GM12878 (cell line): ENCODE results near the gene PIWIL1. TPM values are rescaled to one million over a fixed set of nuclear protein-coding genes. Genes with fewer than 3 reads are reported as not detected.

Source experiments
- ATAC-seq: fragments of 200-7000 bp; cut with Tn5 transposase; 3 replicates; pipeline ENCODE4 v1.9.1; 2020; ENCODE audit warnings: mild to moderate bottlenecking, moderate library complexity
- BruUV-seq: library from RNA; stranded (reverse); fragments of 400-500 nt; replicated peaks from 2 replicates; lab custom pipeline; 2021; lab: Mats Ljungman, UMichigan
- CTCF ChIA-PET: fragments of 300-600 bp; sonication (Branson Sonifier 250); formaldehyde crosslinking; extraction: SDS; loops from one replicate; lab custom pipeline; 2021; ENCODE audit warnings: inconsistent platforms; lab: Yijun Ruan, JAX
- POLR2A ChIA-PET: fragments of 350-600 bp; formaldehyde crosslinking; extraction: SDS; loops from one replicate; lab custom pipeline; 2021; ENCODE audit warnings: inconsistent platforms; lab: Charles Lee
- RAD21 ChIA-PET: fragments of 300-600 bp; sonication (Branson Sonifier 250); formaldehyde crosslinking; loops from one replicate; lab custom pipeline; 2023; ENCODE audit warnings: antibody characterized with exemption; ENCODE audit not compliant: unreplicated experiment; lab: Charles Lee
- SMC1A ChIA-PET: fragments of 300-600 bp; sonication (Branson Sonifier 250); formaldehyde crosslinking; loops from one replicate; lab custom pipeline; 2023; ENCODE audit not compliant: unreplicated experiment, uncharacterized antibody; lab: Charles Lee
- DNase-seq: peaks from one replicate; pipeline ENCODE4 v3.0.0-alpha.2; 2011; ENCODE audit warnings: low read depth, low spot score
- FAIRE-seq: peaks from 3 replicates; lab custom pipeline; 2011; peaks lifted over from hg19 to GRCh38; lab: Jason Lieb, UNC
- H2AFZ ChIP-seq: 2 replicates; pipeline ENCODE4 v1.6.0; 2011; ENCODE audit warnings: low read depth, low read length, control low read depth; ENCODE audit not compliant: control insufficient read depth
- H3K27ac ChIP-seq: 2 replicates; pipeline ENCODE4 v1.5.1; 2011; ENCODE audit warnings: control low read depth; ENCODE audit not compliant: control insufficient read depth, insufficient read depth
- H3K27me3 ChIP-seq, 2 experiments: replicated peaks in 1 of 2; 2 replicates each; pipeline versions ENCODE4 v1.6.0 to v1.6.1; 2011; ENCODE audit warnings: low read length in 1 of 2; ENCODE audit not compliant: control insufficient read depth in 2 of 2, insufficient read depth in 2 of 2
- H3K36me3 ChIP-seq, 2 experiments: 2 replicates each; pipeline ENCODE4 v1.5.1; 2011; ENCODE audit warnings: low read length in 1 of 2; ENCODE audit not compliant: control insufficient read depth in 2 of 2, insufficient read depth in 2 of 2
- H3K4me1 ChIP-seq: 2 replicates; pipeline ENCODE4 v1.6.1; 2011; ENCODE audit warnings: mild to moderate bottlenecking, low read length, moderate library complexity, mixed read lengths; ENCODE audit not compliant: control insufficient read depth, insufficient read depth
- H3K4me2 ChIP-seq: 2 replicates; pipeline ENCODE4 v1.6.0; 2011; ENCODE audit warnings: control low read depth; ENCODE audit not compliant: control insufficient read depth, insufficient read depth
- H3K4me3 ChIP-seq: fragments of 200-600 bp; sonication (generic); 2 replicates; pipeline ENCODE4 v1.5.1; 2016
- H3K79me2 ChIP-seq: 2 replicates; pipeline ENCODE4 v1.6.0; 2011; ENCODE audit warnings: low read length; ENCODE audit not compliant: control insufficient read depth, insufficient read depth
- H3K9ac ChIP-seq: 2 replicates; pipeline ENCODE4 v1.8.0; 2011; ENCODE audit warnings: low read length, control low read depth, mixed read lengths; ENCODE audit not compliant: control insufficient read depth, insufficient read depth
- H3K9me3 ChIP-seq: replicated peaks from 3 replicates; pipeline ENCODE4 v1.5.1; 2011; ENCODE audit warnings: mild to moderate bottlenecking, low read length; ENCODE audit not compliant: control insufficient read depth, insufficient read depth
- H4K20me1 ChIP-seq: 2 replicates; pipeline ENCODE4 v1.6.0; 2011; ENCODE audit not compliant: control insufficient read depth, insufficient read depth
- ATF2 ChIP-seq: IDR thresholded peaks from 2 replicates; pipeline ENCODE4 v1.6.1; 2012; ENCODE audit warnings: low read length, inconsistent platforms
- EZH2 ChIP-seq: IDR thresholded peaks from 2 replicates; pipeline ENCODE4 v1.6.1; 2012; ENCODE audit warnings: low read depth, mild to moderate bottlenecking, control low read depth, inconsistent platforms, low read length, borderline replicate concordance; ENCODE audit not compliant: control insufficient read depth
- HSF1 ChIP-seq: fragments of 150-350 bp; IDR thresholded peaks from 2 replicates; pipeline ENCODE4 v1.6.1; 2014; ENCODE audit warnings: mild to moderate bottlenecking, low read depth, low read length
- NFXL1 ChIP-seq: fragments of 450-650 bp; IDR thresholded peaks from 2 replicates; pipeline ENCODE4 v1.6.1; 2017; ENCODE audit warnings: antibody characterized with exemption, mild to moderate bottlenecking, borderline replicate concordance
- POLR2AphosphoS2 ChIP-seq: IDR thresholded peaks from 2 replicates; pipeline ENCODE4 v1.6.1; 2011; ENCODE audit warnings: low read depth, mild to moderate bottlenecking, low read length, improper control_type of control experiment, moderate library complexity
- SREBF1 ChIP-seq: IDR thresholded peaks from 2 replicates; pipeline ENCODE4 v1.6.1; 2012; ENCODE audit warnings: mild to moderate bottlenecking, low read length
- SUZ12 ChIP-seq: fragments of 200-600 bp; sonication (generic); IDR thresholded peaks from one replicate; pipeline ENCODE4 v1.6.1; 2018; ENCODE audit warnings: antibody characterized with exemption, mild to moderate bottlenecking; ENCODE audit not compliant: unreplicated experiment
- TCF3 ChIP-seq: IDR thresholded peaks from 2 replicates; pipeline ENCODE4 v1.6.1; 2012; ENCODE audit warnings: low read depth, mild to moderate bottlenecking, low read length, borderline replicate concordance; ENCODE audit not compliant: insufficient read depth
- YBX1 ChIP-seq: fragments of 450-650 bp; IDR thresholded peaks from 2 replicates; pipeline ENCODE4 v1.6.1; 2016; ENCODE audit warnings: antibody characterized with exemption
- WGBS: methylation state at CpG from one replicate; pipeline ENCODE4 v1.1.6; 2016; ENCODE audit warnings: low lambda C conversion rate; ENCODE audit not compliant: insufficient replicate concordance, insufficient coverage; ENCODE audit errors: missing lambda C conversion rate; 5-methylcytosine and 5-hydroxymethylcytosine counted together
- in situ Hi-C: fragments of 300-500 bp; cut with MboI; formaldehyde crosslinking; loops from 9 replicates; pipeline ENCODE4 v1.14.3; 2018; ENCODE audit warnings: mixed read lengths
- intact Hi-C: fragments of 100-400 bp; cut with micrococcal nuclease; formaldehyde crosslinking; loops from one replicate; pipeline ENCODE4 v1.14.2; 2022; ENCODE audit not compliant: unreplicated experiment
- polyA plus RNA-seq, 11 experiments: library from polyadenylated mRNA; depleted of rRNA in 4 of 11; unstranded in 6 of 11; stranded (reverse) in 5 of 11; fragments of >200 nt; fragmentation: Nextera tagmentation in 4 of 11; fragmentation: Illumina TruSeq in 1 of 11; extraction: Ambion mirVana in 4 of 11; extraction: Trizol in 1 of 11; gene quantifications; 1 replicate in 1 of 11; 2 replicates in 10 of 11; pipeline versions ENCODE4 v1.2.1 to v1.2.3, GENCODE V29; 2011 to 2016; ENCODE audit warnings: inconsistent platforms in 2 of 11, missing spikeins in 2 of 11, low read depth in 1 of 11
- total RNA-seq, 4 experiments: library from RNA; depleted of rRNA in 3 of 4; stranded (reverse); fragments of >200 nt in 3 of 4; fragmentation: Illumina TruSeq in 1 of 4; extraction: Trizol in 1 of 4; gene quantifications; 2 replicates each; pipeline versions ENCODE4 v1.2.1 to v1.2.3, GENCODE V29; 2013 to 2021
- TF ChIP-seq, protein P1 (sequence below): IDR thresholded peaks from 2 replicates; pipeline ENCODE4 v1.6.1; 2011; ENCODE audit warnings: borderline replicate concordance, low read depth, mild to moderate bottlenecking, moderate library complexity, low read length; ENCODE audit not compliant: insufficient read depth, poor library complexity, severe bottlenecking
- TF ChIP-seq, protein P2 (sequence below): fragments of 450-650 bp; IDR thresholded peaks from 2 replicates; pipeline ENCODE4 v1.6.1; 2016; ENCODE audit warnings: mild to moderate bottlenecking

The PIWIL1 gene
- total and polyA plus RNA-seq, 10 of the 15 experiments (the other 5 are each of a cell fraction or from before 2014, with no cell fraction given): not detected

DNA sequence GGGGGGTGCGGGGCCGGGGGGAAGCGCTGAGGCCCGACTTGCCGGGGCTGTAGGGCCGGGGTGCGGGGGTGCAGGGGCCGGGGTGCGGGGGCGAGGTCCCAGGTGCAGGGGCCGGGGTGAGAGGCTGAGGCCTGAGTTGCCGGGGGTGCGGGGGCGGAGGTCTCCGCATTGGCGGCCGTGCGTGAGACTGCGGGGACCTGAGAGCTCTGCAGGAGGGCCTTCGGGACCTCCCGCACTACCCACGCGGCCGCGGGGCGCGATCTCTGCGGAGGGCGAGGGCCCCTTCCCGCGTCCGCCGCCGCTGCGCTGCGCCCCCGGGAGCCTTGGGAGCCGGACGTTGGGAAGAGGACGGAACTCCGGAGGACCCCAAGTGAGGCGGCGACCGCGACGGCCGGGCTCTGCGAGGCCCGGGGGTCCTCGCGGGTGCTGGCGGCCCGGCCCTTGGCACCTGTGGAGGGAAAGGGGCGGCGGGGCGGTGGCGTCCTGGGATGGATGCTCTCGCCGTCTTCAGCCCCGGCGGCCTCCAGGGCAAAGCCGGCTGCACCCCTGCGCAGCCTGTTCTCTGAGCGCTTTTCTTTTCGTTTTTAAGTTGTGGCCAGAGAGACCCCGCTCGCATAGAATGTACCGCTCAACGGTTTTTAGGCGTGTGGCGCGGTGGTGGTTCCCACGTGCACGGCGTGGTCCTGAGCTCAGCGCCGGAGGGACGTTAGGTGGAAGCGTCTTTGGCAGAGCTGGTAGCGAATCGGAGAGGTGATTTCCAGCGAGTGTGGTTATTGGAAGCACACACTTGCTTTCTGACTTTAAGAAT lies 1.3 kb downstream of the PIWIL1 start (continued):
- TF ChIP-seq ATF2: no peak
- no peak for TF ChIP-seq HSF1

DNA sequence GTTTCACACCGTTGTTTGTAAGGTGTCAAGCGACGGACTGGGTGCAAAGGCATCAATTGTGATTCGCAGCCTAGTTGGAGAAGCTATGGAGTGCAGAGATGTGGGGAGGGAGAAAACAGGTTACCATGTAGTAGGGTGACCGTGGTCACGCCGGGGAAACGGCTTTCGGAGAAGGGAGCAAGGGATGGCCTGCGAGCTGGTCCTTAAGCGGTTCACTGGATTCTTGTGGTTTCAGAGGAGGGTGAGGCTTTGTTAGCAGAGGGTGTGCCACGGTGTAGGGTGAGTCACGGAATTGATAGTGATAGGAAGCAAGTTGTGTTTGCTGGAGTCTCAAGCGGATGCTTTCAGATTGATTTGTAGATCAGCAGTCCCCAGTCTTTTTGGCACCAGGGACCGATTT lies 2.3 kb downstream of the PIWIL1 start:
- ChIA-PET RAD21 (no interaction called here), CTCF (interaction anchor here (0.8 kb wide), 1 partner anchor 380 kb away, joined by 3 read pairs; no protein-coding TSS in a partner anchor), POLR2A (no interaction called here), SMC1A (no interaction called here)
- no peak for ATAC-seq
- DNase-seq: no peak
- Histone ChIP-seq H4K20me1 (no peaks in the 10 kb centered on the region), H3K9ac (no peak overlapping the region), H3K4me3 (no peak overlapping the region), H3K4me2 (no peak overlapping the region), H3K9me3 (no peaks in the 10 kb centered on the region), H3K79me2 (no peaks in the 10 kb centered on the region), H3K4me1 (no peaks in the 10 kb centered on the region), H2AFZ (no peak overlapping the region), H3K36me3 (no peaks in the 10 kb centered on the region), H3K27ac (no peak overlapping the region), H3K27me3 (no peaks in the 10 kb centered on the region)
- FAIRE-seq: no peak
- intact Hi-C loops (loop anchor here (5.0 kb wide), 1 partner anchor 313 kb away; no protein-coding TSS in a partner anchor), in situ Hi-C loops (no loop called here)
- TF ChIP-seq, protein P1, sequence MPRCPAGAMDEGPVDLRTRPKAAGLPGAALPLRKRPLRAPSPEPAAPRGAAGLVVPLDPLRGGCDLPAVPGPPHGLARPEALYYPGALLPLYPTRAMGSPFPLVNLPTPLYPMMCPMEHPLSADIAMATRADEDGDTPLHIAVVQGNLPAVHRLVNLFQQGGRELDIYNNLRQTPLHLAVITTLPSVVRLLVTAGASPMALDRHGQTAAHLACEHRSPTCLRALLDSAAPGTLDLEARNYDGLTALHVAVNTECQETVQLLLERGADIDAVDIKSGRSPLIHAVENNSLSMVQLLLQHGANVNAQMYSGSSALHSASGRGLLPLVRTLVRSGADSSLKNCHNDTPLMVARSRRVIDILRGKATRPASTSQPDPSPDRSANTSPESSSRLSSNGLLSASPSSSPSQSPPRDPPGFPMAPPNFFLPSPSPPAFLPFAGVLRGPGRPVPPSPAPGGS: no peak
- no peak for TF ChIP-seq EZH2
- TF ChIP-seq SREBF1: no peak
- TF ChIP-seq YBX1: no peak
- no peak for TF ChIP-seq TCF3
- no peak for TF ChIP-seq SUZ12
- no peak for TF ChIP-seq NFXL1
- TF ChIP-seq POLR2AphosphoS2: no peak
- TF ChIP-seq, protein P2, sequence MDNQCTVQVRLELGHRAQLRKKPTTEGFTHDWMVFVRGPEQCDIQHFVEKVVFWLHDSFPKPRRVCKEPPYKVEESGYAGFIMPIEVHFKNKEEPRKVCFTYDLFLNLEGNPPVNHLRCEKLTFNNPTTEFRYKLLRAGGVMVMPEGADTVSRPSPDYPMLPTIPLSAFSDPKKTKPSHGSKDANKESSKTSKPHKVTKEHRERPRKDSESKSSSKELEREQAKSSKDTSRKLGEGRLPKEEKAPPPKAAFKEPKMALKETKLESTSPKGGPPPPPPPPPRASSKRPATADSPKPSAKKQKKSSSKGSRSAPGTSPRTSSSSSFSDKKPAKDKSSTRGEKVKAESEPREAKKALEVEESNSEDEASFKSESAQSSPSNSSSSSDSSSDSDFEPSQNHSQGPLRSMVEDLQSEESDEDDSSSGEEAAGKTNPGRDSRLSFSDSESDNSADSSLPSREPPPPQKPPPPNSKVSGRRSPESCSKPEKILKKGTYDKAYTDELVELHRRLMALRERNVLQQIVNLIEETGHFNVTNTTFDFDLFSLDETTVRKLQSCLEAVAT: no peak
- BruUV-seq: no TSS peak
- WGBS: 70% methylated on average over 15 of the region's 15 CpGs
